Measurements from ENCODE around the gene ST7L. TPM values are rescaled to one million over a fixed set of nuclear protein-coding genes. Genes with fewer than 3 reads are reported as not detected.

Gene ST7L
- total and polyA plus RNA-seq, 7 donors, result 9.0 to 13.7 (median 12.1) TPM

DNA sequence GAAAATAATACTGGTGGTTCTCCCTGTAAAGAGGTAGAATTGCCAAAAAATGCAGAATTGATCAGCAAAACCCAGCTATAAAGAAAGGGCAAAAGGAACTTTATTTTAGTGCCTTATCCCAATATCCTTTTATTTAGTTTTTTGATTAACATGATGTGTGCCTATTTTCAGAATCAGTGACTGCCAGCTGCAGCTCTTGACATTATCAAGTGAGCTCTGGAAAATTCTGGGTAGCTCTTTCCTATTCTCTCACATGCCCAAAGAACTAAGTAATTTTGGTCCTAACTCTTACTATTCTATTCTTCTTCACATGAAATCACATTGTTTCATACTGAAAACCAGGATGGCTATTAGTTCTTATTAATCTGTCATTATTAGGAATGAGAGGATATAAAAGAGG, 88.1 kb downstream of the ST7L start:
- Histone ChIP-seq H3K4me1 (no peaks in the 10 kb centered on the region), H3K4me3 (no peak overlapping the region), H3K9me3 (no peaks in the 10 kb centered on the region), H3K27ac (no peak overlapping the region), H3K36me3 (ENCODE audit: insufficient read depth in 1 of 2, low read depth in 1 of 2) (peaks cover 0 to 75% of the 10 kb centered on the region in 2 donors), H3K27me3 (ENCODE audit: insufficient read depth in 3 of 3, low read length in 2 of 3) (no peaks in the 10 kb centered on the region)
- TF ChIP-seq, protein P1, sequence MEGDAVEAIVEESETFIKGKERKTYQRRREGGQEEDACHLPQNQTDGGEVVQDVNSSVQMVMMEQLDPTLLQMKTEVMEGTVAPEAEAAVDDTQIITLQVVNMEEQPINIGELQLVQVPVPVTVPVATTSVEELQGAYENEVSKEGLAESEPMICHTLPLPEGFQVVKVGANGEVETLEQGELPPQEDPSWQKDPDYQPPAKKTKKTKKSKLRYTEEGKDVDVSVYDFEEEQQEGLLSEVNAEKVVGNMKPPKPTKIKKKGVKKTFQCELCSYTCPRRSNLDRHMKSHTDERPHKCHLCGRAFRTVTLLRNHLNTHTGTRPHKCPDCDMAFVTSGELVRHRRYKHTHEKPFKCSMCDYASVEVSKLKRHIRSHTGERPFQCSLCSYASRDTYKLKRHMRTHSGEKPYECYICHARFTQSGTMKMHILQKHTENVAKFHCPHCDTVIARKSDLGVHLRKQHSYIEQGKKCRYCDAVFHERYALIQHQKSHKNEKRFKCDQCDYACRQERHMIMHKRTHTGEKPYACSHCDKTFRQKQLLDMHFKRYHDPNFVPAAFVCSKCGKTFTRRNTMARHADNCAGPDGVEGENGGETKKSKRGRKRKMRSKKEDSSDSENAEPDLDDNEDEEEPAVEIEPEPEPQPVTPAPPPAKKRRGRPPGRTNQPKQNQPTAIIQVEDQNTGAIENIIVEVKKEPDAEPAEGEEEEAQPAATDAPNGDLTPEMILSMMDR (IDR thresholded peaks at IDR 0.05), result no peak
- ATAC-seq (no peak), DNase-seq (no peak)
- intact Hi-C loops (cut with DNase I), result no loop called here

DNA sequence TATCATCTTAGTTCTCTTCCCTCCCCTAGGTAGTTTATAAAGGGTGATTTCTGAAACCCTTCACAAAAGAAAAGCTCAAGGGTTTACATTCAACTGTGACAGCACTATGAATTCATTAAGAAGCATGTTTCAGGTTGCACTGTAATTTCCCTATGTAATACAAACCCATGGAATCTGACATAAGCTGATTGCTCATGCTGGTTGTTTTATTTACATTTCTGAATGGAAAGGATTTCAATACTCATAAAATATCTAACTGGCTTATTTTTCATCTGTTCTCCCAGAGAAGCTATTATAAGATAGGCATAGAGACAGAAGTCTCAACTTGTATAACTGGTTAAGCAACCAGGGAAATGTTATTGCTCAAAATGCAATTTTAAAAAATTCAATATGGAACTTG, 89.6 kb downstream of the ST7L start:
- TF ChIP-seq, protein P1 (IDR thresholded peaks at IDR 0.05), result no peak

GRCh38 chr1:112528076-112528475, 90.9 kb downstream of the ST7L start:
- H3K4me1 ChIP-seq, result no peaks in the 10 kb centered on the region
- DNase-seq, result no peak
- no peaks in the 10 kb centered on the region for H3K27me3 ChIP-seq (ENCODE audit: insufficient read depth in 3 of 3, low read length in 2 of 3)
- peaks cover 0 to 83% of the 10 kb centered on the region in 2 donors for H3K36me3 ChIP-seq (ENCODE audit: insufficient read depth in 1 of 2, low read depth in 1 of 2)
- H3K9me3 ChIP-seq, result no peaks in the 10 kb centered on the region
- H3K4me3 ChIP-seq, result no peak overlapping the region
- ATAC-seq, result no peak
- intact Hi-C loops (cut with DNase I), result no loop called here
- H3K27ac ChIP-seq, result no peak overlapping the region
- TF ChIP-seq, protein P1 (IDR thresholded peaks at IDR 0.05), result no peak

More for the DNA sequence above, 89.6 kb downstream of the ST7L start:
- no peak for DNase-seq
- Histone ChIP-seq H3K36me3 (ENCODE audit: insufficient read depth in 1 of 2, low read depth in 1 of 2) (peaks cover 0 to 82% of the 10 kb centered on the region in 2 donors), H3K27ac (no peak overlapping the region), H3K27me3 (ENCODE audit: insufficient read depth in 3 of 3, low read length in 2 of 3) (no peaks in the 10 kb centered on the region), H3K4me3 (no peak overlapping the region), H3K4me1 (no peaks in the 10 kb centered on the region), H3K9me3 (no peaks in the 10 kb centered on the region)
- ATAC-seq, result no peak
- intact Hi-C loops (cut with DNase I), result no loop called here

GRCh38 chr1:112527266-112528010, 91.5 kb downstream of the ST7L start:
- peaks cover 0 to 82% of the 10 kb centered on the region in 2 donors for H3K36me3 ChIP-seq (ENCODE audit: insufficient read depth in 1 of 2, low read depth in 1 of 2)
- WGBS, 3 donors, result 61 to 63% (median 61%) methylated on average over 4 of the region's 4 CpGs
- DNase-seq, result no peak
- TF ChIP-seq, protein P1 (IDR thresholded peaks at IDR 0.05), result no peak
- no peak for ATAC-seq
- H3K27ac ChIP-seq, result no peak overlapping the region
- H3K9me3 ChIP-seq, result no peaks in the 10 kb centered on the region
- H3K27me3 ChIP-seq (ENCODE audit: insufficient read depth in 3 of 3, low read length in 2 of 3), result no peaks in the 10 kb centered on the region
- H3K4me1 ChIP-seq, result no peaks in the 10 kb centered on the region
- intact Hi-C loops (cut with DNase I), result no loop called here
- H3K4me3 ChIP-seq, result no peak overlapping the region

DNA sequence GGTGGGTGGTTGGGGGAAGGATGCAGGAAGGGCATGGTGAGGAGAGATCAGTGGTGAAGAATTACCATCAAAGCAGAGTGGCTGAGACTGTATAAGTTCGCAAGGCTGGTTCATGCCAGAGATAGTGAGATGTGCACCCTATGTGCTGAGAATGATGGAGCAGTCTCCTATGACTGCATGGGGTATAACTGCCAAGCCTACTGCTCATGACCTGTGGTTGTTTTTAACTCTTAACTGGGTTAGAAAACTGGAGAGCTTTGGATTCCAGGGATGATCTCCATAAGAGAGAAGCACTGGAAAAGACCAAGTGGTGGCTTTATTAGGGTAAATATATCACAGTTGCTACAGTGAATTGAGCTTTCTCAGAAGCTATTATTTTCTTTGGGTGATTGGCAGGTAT, 94.0 kb downstream of the ST7L start:
- Histone ChIP-seq H3K9me3 (no peaks in the 10 kb centered on the region), H3K36me3 (ENCODE audit: insufficient read depth in 1 of 2, low read depth in 1 of 2) (peaks cover 0 to 70% of the 10 kb centered on the region in 2 donors), H3K27ac (no peak overlapping the region), H3K4me1 (no peaks in the 10 kb centered on the region), H3K4me3 (no peak overlapping the region), H3K27me3 (ENCODE audit: insufficient read depth in 3 of 3, low read length in 2 of 3) (no peaks in the 10 kb centered on the region)
- TF ChIP-seq, protein P1 (IDR thresholded peaks at IDR 0.05), result no peak
- DNase-seq, result no peak
- no peak for ATAC-seq
- intact Hi-C loops (cut with DNase I), result no loop called here
- 88 to 93% (median 91%) methylated on average over 1 of the region's 1 CpG for WGBS, 3 donors
